Nephron (organoid): ENCODE measurements around the gene ZCCHC14.
"Not testable (repeated sequence)": the region's sequence is repeated elsewhere in the genome, so short reads cannot be mapped to it uniquely, and the experiment has no call there.

Experiments
- H3K27ac Mint-ChIP-seq, 3 experiments: 2 replicates each; pipeline ENCODE4 v1.8.0; 2020; ENCODE audit warnings: mixed read lengths in 3 of 3, mild to moderate bottlenecking in 2 of 3, moderate library complexity in 1 of 3
- H3K27me3 Mint-ChIP-seq: 2 replicates; pipeline ENCODE4 v1.8.0; 2021; ENCODE audit warnings: low read depth, mild to moderate bottlenecking, moderate library complexity, mixed read lengths
- H3K36me3 Mint-ChIP-seq: 2 replicates; pipeline ENCODE4 v1.8.0; 2020; ENCODE audit warnings: low read depth, mixed read lengths
- H3K4me1 Mint-ChIP-seq: 2 replicates; pipeline ENCODE4 v1.8.0; 2020; ENCODE audit warnings: mixed read lengths
- H3K4me3 Mint-ChIP-seq, 3 experiments: 2 replicates each; pipeline ENCODE4 v1.8.0; 2020; ENCODE audit warnings: mild to moderate bottlenecking in 3 of 3, mixed read lengths in 3 of 3, moderate library complexity in 2 of 3
- H3K9me3 Mint-ChIP-seq: 2 replicates; pipeline ENCODE4 v1.8.0; 2020; ENCODE audit warnings: mixed read lengths
- TF ChIP-seq, protein P1 (sequence below), 3 experiments: fragments of 200-600 bp; sonication (generic); IDR thresholded peaks; one replicate each; pipeline ENCODE4 v1.5.0; 2021; ENCODE audit warnings: antibody characterized with exemption in 3 of 3; ENCODE audit not compliant: unreplicated experiment in 3 of 3

Gene ZCCHC14

DNA sequence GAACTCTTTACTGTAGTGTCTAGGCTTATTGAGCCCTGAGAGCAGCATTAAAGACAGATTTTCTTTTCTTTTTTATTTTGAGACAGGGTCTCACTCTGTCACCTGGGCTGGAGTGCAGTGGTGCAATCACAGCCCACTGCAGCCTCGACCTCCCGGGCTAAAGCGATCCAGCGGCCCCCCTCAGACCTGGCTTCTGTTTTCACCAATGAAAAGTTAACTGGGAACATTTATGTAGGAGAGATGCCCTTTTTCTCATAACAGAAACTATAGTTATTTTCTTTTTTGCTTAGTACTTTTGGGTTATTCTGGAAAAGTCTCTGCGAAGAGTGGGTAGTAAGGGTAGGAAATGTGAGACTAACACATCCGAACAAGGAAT, 99.2 kb downstream of the ZCCHC14 start:
- Mint-ChIP-seq H3K27ac (peak overlapping the region; percentile 79 to 97 (median 96)), H3K27me3 (no peaks in the 10 kb centered on the region), H3K4me3 (peak overlapping the region; percentile 96 to 99 (median 96)), H3K9me3 (no peaks in the 10 kb centered on the region), H3K36me3 (peaks cover 8% of the 10 kb centered on the region), H3K4me1 (peaks cover 30% of the 10 kb centered on the region)
- TF ChIP-seq, protein P1, sequence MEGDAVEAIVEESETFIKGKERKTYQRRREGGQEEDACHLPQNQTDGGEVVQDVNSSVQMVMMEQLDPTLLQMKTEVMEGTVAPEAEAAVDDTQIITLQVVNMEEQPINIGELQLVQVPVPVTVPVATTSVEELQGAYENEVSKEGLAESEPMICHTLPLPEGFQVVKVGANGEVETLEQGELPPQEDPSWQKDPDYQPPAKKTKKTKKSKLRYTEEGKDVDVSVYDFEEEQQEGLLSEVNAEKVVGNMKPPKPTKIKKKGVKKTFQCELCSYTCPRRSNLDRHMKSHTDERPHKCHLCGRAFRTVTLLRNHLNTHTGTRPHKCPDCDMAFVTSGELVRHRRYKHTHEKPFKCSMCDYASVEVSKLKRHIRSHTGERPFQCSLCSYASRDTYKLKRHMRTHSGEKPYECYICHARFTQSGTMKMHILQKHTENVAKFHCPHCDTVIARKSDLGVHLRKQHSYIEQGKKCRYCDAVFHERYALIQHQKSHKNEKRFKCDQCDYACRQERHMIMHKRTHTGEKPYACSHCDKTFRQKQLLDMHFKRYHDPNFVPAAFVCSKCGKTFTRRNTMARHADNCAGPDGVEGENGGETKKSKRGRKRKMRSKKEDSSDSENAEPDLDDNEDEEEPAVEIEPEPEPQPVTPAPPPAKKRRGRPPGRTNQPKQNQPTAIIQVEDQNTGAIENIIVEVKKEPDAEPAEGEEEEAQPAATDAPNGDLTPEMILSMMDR (IDR thresholded peaks at IDR 0.05; ENCODE audit: unreplicated experiment in 3 of 3): no peak

DNA sequence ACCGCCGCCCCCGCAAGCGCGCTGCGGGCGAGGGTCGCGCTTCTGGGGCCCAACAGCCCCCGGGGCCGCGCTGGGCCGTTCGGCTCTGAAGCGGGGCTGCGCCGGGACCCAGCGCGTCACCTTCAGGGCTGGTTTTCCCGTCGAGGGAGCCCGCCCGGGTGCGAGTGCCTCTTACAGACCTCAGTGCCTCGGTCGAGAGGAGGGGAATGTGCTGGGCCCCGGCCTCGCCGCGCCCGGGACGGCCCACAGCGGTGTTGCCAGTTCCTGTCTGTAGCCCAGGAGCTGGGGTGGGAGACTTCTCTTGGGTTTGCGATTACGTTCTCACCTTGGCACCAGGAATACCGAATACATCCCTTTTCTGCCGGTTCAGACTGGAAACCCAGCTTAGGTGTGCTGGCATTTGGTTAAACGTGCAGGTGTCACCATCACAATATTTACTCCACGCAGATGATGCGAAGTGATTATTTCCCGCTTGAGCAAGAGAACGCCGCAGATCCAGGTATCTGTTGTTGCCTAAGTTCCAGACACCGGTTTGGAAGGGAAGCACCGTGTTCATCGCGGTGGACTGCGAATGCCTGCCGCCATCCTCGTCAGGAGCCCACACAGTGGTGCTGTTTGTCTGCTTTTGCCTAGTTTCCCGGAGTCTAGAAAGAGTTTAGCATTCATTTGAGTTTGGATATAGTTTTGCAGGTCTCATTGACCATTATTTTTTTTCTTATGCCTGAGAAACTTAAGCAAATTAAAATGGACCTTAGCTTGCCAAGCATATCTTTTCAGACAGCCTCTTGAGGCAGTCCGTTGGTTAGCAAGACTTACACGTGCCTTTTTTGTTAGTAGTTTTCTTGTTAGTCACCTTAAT, 99.8 kb downstream of the ZCCHC14 start:
- Mint-ChIP-seq H3K9me3 (no peaks in the 10 kb centered on the region), H3K4me1 (peaks cover 36% of the 10 kb centered on the region), H3K27ac (peak overlapping the region; percentile 79 to 97 (median 96)), H3K27me3 (no peaks in the 10 kb centered on the region), H3K36me3 (peaks cover 4% of the 10 kb centered on the region), H3K4me3 (peak overlapping the region; percentile 96 to 99 (median 96))
- TF ChIP-seq, protein P1 (IDR thresholded peaks at IDR 0.05; ENCODE audit: unreplicated experiment in 3 of 3): peak in 1 of 3 experiments; percentile 54

DNA sequence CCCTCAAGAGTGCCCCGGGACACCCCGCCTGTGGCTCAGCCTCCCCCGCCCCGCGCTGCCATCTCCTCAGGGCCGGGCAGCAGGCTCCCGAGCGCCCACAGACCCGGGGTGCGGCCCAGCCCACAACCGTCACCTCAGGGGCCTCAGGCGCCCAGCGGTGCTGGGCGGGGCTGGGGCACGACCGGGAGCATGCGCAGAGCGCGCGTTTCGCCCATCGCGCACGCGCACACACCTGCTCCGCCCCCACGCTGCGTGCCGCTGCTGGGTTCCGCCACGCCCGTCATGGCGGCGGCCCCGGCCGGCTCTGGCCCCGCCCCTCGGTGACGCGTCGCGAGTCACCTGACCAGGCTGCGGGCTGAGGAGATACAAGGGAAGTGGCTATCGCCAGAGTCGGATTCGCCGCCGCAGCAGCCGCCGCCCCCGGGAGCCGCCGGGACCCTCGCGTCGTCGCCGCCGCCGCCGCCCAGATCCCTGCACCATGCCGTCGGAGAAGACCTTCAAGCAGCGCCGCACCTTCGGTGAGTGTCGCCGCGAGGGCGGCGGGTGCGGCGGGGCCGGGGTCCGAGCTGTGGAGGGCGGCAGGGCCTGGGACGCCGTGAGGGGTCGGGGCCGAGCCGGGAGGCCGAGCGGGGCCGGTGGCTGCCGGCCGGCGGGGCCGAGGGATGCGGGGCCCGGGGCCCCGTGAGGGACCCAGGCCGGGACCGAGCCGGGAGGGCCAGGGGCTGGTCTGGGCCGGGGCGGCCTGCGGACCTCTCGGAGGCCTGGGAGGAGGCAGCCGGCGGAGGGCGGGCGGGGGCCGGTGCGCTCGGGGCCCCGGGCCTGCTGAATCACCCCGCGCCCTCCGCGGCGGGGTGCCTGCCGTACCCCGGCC, 100.6 kb downstream of the ZCCHC14 start, which contains the start of gene MAP1LC3B:
Gene MAP1LC3B, plus strand, starts transcription at position 387 of the 871 bp plus-strand sequence. Its CDS starts 92 bp downstream, at position 479.
- no peaks in the 10 kb centered on the region for H3K27me3 Mint-ChIP-seq
- H3K4me3 Mint-ChIP-seq: peak within 1 kb of the TSS; percentile 96 to 99 (median 96)
- H3K27ac Mint-ChIP-seq: peak within 1 kb of the TSS; percentile 87 to 97 (median 96)
- peaks cover 44% of the 10 kb centered on the region for H3K4me1 Mint-ChIP-seq
- peaks cover 4% of the 10 kb centered on the region for H3K36me3 Mint-ChIP-seq
- no peaks in the 10 kb centered on the region for H3K9me3 Mint-ChIP-seq
- TF ChIP-seq, protein P1 (IDR thresholded peaks at IDR 0.05; ENCODE audit: unreplicated experiment in 3 of 3): no peak

DNA sequence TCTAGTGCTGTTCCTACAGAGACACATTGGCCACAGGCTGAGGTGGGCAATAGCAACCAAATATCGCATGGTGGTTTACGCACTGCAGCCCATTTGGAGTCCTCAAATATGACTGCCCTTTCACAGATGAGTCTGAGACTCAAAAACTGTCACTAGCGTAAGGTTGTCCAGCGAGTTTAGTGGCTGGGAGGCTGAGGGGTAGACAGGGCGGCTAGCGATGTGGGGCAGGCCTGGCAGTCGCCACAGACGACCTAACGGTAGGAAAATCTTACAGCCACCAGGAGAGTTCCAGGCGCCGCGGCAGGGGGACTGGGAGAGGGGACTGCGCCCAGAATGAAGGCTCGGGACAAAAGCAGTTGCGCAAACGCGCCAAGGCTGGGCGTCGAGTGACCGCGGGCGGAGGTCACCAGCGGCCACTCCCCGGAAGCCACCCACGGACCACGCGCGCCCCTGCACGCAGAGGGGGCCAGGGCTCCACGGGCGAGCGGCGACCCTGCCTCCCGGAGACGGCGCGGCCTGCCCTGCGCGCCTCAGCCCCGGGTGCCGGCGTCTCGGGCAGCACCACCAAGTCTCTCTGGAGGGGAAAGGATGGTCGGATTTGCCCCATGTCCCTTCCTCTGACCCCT, 101.4 kb downstream of the ZCCHC14 start:
- Mint-ChIP-seq H3K9me3 (no peaks in the 10 kb centered on the region), H3K4me3 (peak overlapping the region; percentile 88 to 91 (median 91)), H3K4me1 (peaks cover 51% of the 10 kb centered on the region), H3K27ac (peak overlapping the region; percentile 87 to 95 (median 93)), H3K27me3 (no peaks in the 10 kb centered on the region), H3K36me3 (peaks cover 1% of the 10 kb centered on the region)
- TF ChIP-seq, protein P1 (IDR thresholded peaks at IDR 0.05; ENCODE audit: unreplicated experiment in 3 of 3): no peak

DNA sequence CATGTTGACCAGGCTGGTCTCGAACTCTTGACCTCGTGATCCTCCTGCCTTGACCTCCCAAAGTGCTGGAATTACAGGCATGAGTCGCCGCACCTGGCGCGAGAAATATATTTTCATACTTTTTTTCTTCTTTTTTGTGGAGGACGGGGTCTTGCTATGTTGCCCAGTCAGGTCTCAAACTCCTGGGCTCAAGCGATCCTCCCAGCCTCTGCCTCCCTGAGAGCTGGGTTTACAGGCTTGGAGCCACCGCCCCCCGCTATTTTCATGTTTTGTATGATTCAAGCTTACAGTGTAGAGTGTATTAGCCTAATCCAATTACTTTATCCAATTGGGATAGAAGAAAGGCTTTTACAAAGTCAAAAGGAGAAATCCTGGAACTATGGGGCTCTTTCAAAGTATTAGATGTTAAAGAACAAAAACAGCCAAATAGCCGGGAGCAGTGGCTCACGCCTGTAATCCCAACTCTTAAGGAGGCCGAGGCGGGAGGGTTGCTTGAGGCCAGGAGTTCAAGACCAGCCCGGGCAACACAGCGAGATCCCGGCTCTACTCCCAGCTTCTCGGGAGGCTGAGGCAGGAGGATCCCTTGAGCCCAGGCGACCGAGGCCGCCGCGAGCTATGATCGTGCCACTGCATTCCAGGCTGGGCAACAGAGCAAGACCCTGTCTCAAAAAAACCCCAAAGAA, 102.0 kb downstream of the ZCCHC14 start:
- Mint-ChIP-seq H3K4me3 (peak overlapping the region; percentile 88 to 91 (median 91)), H3K27ac (peak overlapping the region; percentile 87 to 95 (median 93)), H3K27me3 (no peaks in the 10 kb centered on the region), H3K36me3 (no peaks in the 10 kb centered on the region), H3K4me1 (peaks cover 55% of the 10 kb centered on the region), H3K9me3 (no peaks in the 10 kb centered on the region)
- TF ChIP-seq, protein P1 (IDR thresholded peaks at IDR 0.05; ENCODE audit: unreplicated experiment in 3 of 3): no peak

DNA sequence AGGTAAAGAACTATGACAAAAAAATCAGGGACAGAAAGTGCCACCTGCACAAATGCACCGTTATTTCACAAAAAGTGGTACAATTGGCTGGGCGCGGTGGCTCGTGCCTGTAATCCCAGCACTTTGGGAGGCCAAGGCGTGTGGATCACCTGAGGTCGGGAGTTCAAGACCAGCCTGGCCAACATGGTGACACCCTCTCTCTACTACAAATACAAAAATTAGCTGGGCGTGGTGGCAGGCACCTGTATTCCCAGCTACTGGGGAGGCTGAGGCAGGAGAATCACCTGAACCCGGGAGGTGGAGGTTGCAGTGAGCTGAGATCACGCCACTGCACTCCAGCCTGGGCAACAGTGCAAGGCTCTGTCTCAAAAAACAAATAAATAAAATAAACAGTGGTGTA, 102.9 kb downstream of the ZCCHC14 start:
- H3K4me1 Mint-ChIP-seq: peaks cover 49% of the 10 kb centered on the region
- H3K9me3 Mint-ChIP-seq, H3K27me3 Mint-ChIP-seq, H3K36me3 Mint-ChIP-seq: not testable (repeated sequence)
- H3K4me3 Mint-ChIP-seq: peak overlapping the region; percentile 50 to 66 (median 65)
- H3K27ac Mint-ChIP-seq: peak overlapping the region; percentile 47 to 81 (median 68)
